ENCODE results near the gene SAA1. TPM values are rescaled to one million over a fixed set of nuclear protein-coding genes. Genes with fewer than 3 reads are reported as not detected.

The SAA1 gene
- total and polyA plus RNA-seq, 2 experiments from 2014 or later, result not detected

GRCh38 chr11:18299721-18300120 lies 33.7 kb downstream of the SAA1 start:
- no peak for DNase-seq
- H3K4me1 ChIP-seq (ENCODE audit: insufficient read depth), result no peaks in the 10 kb centered on the region
- no peaks in the 10 kb centered on the region for H3K9me3 ChIP-seq (ENCODE audit: low read depth)
- no peak overlapping the region for H3K27ac ChIP-seq
- in situ Hi-C loops (cut with MboI), result no loop called here
- H4K20me1 ChIP-seq (ENCODE audit: insufficient read depth), result no peaks in the 10 kb centered on the region
- TF ChIP-seq EZH2 (IDR thresholded peaks at IDR 0.05; ENCODE audit: insufficient read depth, poor library complexity, severe bottlenecking) (no peak), EZH2phosphoT487 (IDR thresholded peaks at IDR 0.05; ENCODE audit: insufficient read depth, low read depth) (no peak)
- no peaks in the 10 kb centered on the region for H3K9me2 ChIP-seq (ENCODE audit: insufficient read depth)
- H2AFZ ChIP-seq, result no peak overlapping the region
- H3F3A ChIP-seq (ENCODE audit: insufficient read depth), result no peaks in the 10 kb centered on the region
- no peak overlapping the region for H3K4me2 ChIP-seq (ENCODE audit: unreplicated experiment)
- peaks cover 49% of the 10 kb centered on the region for H3K36me3 ChIP-seq (ENCODE audit: low read depth)
- H3K4me3 ChIP-seq, result no peak overlapping the region
- H3K27me3 ChIP-seq (replicated peaks; ENCODE audit: insufficient read depth), result no peaks in the 10 kb centered on the region
- no peak overlapping the region for H3K9ac ChIP-seq
- H3K79me2 ChIP-seq (ENCODE audit: insufficient read depth), result no peaks in the 10 kb centered on the region

- H3K9ac ChIP-seq, result no peak overlapping the region
- TF ChIP-seq EZH2 (IDR thresholded peaks at IDR 0.05; ENCODE audit: insufficient read depth, poor library complexity, severe bottlenecking), result no peak
- TF ChIP-seq EZH2phosphoT487 (IDR thresholded peaks at IDR 0.05; ENCODE audit: insufficient read depth, low read depth), result no peak
- no peaks in the 10 kb centered on the region for H3K4me1 ChIP-seq (ENCODE audit: insufficient read depth)
- no peak overlapping the region for H3K4me2 ChIP-seq (ENCODE audit: unreplicated experiment)
- peaks cover 56% of the 10 kb centered on the region for H3K36me3 ChIP-seq (ENCODE audit: low read depth)
- H3K27me3 ChIP-seq (replicated peaks; ENCODE audit: insufficient read depth), result no peaks in the 10 kb centered on the region
- H4K20me1 ChIP-seq (ENCODE audit: insufficient read depth), result no peaks in the 10 kb centered on the region
- H3K9me3 ChIP-seq (ENCODE audit: low read depth), result no peaks in the 10 kb centered on the region
- no peak overlapping the region for H3K4me3 ChIP-seq
- H3K9me2 ChIP-seq (ENCODE audit: insufficient read depth), result no peaks in the 10 kb centered on the region
- in situ Hi-C loops (cut with MboI), result no loop called here
- no peak overlapping the region for H3K27ac ChIP-seq
- peaks cover 3% of the 10 kb centered on the region; the same call in 1 of the 2 replicates for H3K79me2 ChIP-seq (ENCODE audit: insufficient read depth)
- no peak overlapping the region for H2AFZ ChIP-seq
- H3F3A ChIP-seq (ENCODE audit: insufficient read depth), result no peaks in the 10 kb centered on the region
- DNase-seq, result no peak
Observed at GRCh38 chr11:18304745-18305144, 38.7 kb downstream of the SAA1 start.

- no peaks in the 10 kb centered on the region for H4K20me1 ChIP-seq (ENCODE audit: insufficient read depth)
- no peak overlapping the region for H3K27ac ChIP-seq
- H3K4me3 ChIP-seq, result no peak overlapping the region
- DNase-seq, result no peak
- no peak overlapping the region for H2AFZ ChIP-seq
- peaks cover 17% of the 10 kb centered on the region for H3K79me2 ChIP-seq (ENCODE audit: insufficient read depth)
- H3K9me2 ChIP-seq (ENCODE audit: insufficient read depth), result no peaks in the 10 kb centered on the region
- peaks cover 12% of the 10 kb centered on the region for H3F3A ChIP-seq (ENCODE audit: insufficient read depth)
- no peaks in the 10 kb centered on the region for H3K27me3 ChIP-seq (replicated peaks; ENCODE audit: insufficient read depth)
- no peak overlapping the region for H3K4me2 ChIP-seq (ENCODE audit: unreplicated experiment)
- in situ Hi-C loops (cut with MboI), result no loop called here
- 81 to 84% methylated on average over 2 of the region's 2 CpGs for WGBS, 2 experiments (ENCODE audit: low coverage in 1 of 2, low lambda C conversion rate in 2 of 2, missing lambda C conversion rate in 2 of 2)
- H3K9ac ChIP-seq, result no peak overlapping the region
- H3K36me3 ChIP-seq (ENCODE audit: low read depth), result peaks cover 52% of the 10 kb centered on the region; the same call in 1 of the 2 replicates
- TF ChIP-seq EZH2phosphoT487 (IDR thresholded peaks at IDR 0.05; ENCODE audit: insufficient read depth, low read depth) (no peak), EZH2 (IDR thresholded peaks at IDR 0.05; ENCODE audit: insufficient read depth, poor library complexity, severe bottlenecking) (no peak)
- H3K9me3 ChIP-seq (ENCODE audit: low read depth), result no peaks in the 10 kb centered on the region
- peaks cover 12% of the 10 kb centered on the region for H3K4me1 ChIP-seq (ENCODE audit: insufficient read depth)
Observed at GRCh38 chr11:18307461-18308139, 41.5 kb downstream of the SAA1 start.

- TF ChIP-seq EZH2 (IDR thresholded peaks at IDR 0.05; ENCODE audit: insufficient read depth, poor library complexity, severe bottlenecking), result no peak
- no peak for TF ChIP-seq EZH2phosphoT487 (IDR thresholded peaks at IDR 0.05; ENCODE audit: insufficient read depth, low read depth)
- H3K9me3 ChIP-seq (ENCODE audit: low read depth), result no peaks in the 10 kb centered on the region
- no peak overlapping the region for H2AFZ ChIP-seq
- no peaks in the 10 kb centered on the region for H4K20me1 ChIP-seq (ENCODE audit: insufficient read depth)
- H3K27ac ChIP-seq, result no peak overlapping the region
- H3K9me2 ChIP-seq (ENCODE audit: insufficient read depth), result no peaks in the 10 kb centered on the region
- H3K9ac ChIP-seq, result no peak overlapping the region
- no peak for DNase-seq
- 90 to 97% methylated on average over 2 of the region's 2 CpGs for WGBS, 2 experiments (ENCODE audit: low coverage in 1 of 2, low lambda C conversion rate in 2 of 2, missing lambda C conversion rate in 2 of 2)
- H3K27me3 ChIP-seq (replicated peaks; ENCODE audit: insufficient read depth), result no peaks in the 10 kb centered on the region
- peaks cover 17% of the 10 kb centered on the region for H3K79me2 ChIP-seq (ENCODE audit: insufficient read depth)
- H3K4me2 ChIP-seq (ENCODE audit: unreplicated experiment), result no peak overlapping the region
- in situ Hi-C loops (cut with MboI), result no loop called here
- no peak overlapping the region for H3K4me3 ChIP-seq
- peaks cover 18% of the 10 kb centered on the region for H3K4me1 ChIP-seq (ENCODE audit: insufficient read depth)
- peaks cover 18% of the 10 kb centered on the region for H3F3A ChIP-seq (ENCODE audit: insufficient read depth)
- H3K36me3 ChIP-seq (ENCODE audit: low read depth), result peaks cover 52% of the 10 kb centered on the region; the same call in 1 of the 2 replicates
Observed at GRCh38 chr11:18308242-18308641, 42.2 kb downstream of the SAA1 start.

GRCh38 chr11:18309691-18310090 lies 43.6 kb downstream of the SAA1 start:
- Histone ChIP-seq H3K36me3 (ENCODE audit: low read depth) (peaks cover 45% of the 10 kb centered on the region; the same call in 1 of the 2 replicates), H3K9me3 (ENCODE audit: low read depth) (no peaks in the 10 kb centered on the region), H4K20me1 (ENCODE audit: insufficient read depth) (no peaks in the 10 kb centered on the region), H3K79me2 (ENCODE audit: insufficient read depth) (peaks cover 26% of the 10 kb centered on the region), H3K9ac (no peak overlapping the region), H3F3A (ENCODE audit: insufficient read depth) (peaks cover 22% of the 10 kb centered on the region), H2AFZ (no peak overlapping the region), H3K27ac (no peak overlapping the region), H3K4me3 (no peak overlapping the region), H3K4me1 (ENCODE audit: insufficient read depth) (peaks cover 22% of the 10 kb centered on the region), H3K9me2 (ENCODE audit: insufficient read depth) (no peaks in the 10 kb centered on the region), H3K4me2 (ENCODE audit: unreplicated experiment) (no peak overlapping the region), H3K27me3 (replicated peaks; ENCODE audit: insufficient read depth) (no peaks in the 10 kb centered on the region)
- 94 to 99% methylated on average over 5 of the region's 5 CpGs for WGBS, 2 experiments (ENCODE audit: low coverage in 1 of 2, low lambda C conversion rate in 2 of 2, missing lambda C conversion rate in 2 of 2)
- in situ Hi-C loops (cut with MboI), result no loop called here
- DNase-seq, result no peak
- TF ChIP-seq EZH2phosphoT487 (IDR thresholded peaks at IDR 0.05; ENCODE audit: insufficient read depth, low read depth), result no peak
- no peak for TF ChIP-seq EZH2 (IDR thresholded peaks at IDR 0.05; ENCODE audit: insufficient read depth, poor library complexity, severe bottlenecking)

Measured in GM23248 (cell line).